C4-2B (cell line): ENCODE data around the gene DNAJB4.

Experiments
- CTCF ChIP-seq: fragments of 450-650 bp; conservative IDR thresholded peaks from 2 replicates; pipeline ENCODE4 v1.5.1; 2017; ENCODE audit warnings: mild to moderate bottlenecking
- ZFX ChIP-seq: fragments of 450-650 bp; IDR thresholded peaks from 2 replicates; pipeline ENCODE4 v1.6.1; 2017

- TF ChIP-seq CTCF: no peak
- no peak for TF ChIP-seq ZFX
Observed at GRCh38 chr1:77989744-77990143, 15.0 kb upstream of the DNAJB4 start.
